ENCODE measurements around the gene ALDH9A1. TPM values are rescaled to one million over a fixed set of nuclear protein-coding genes. Genes with fewer than 3 reads are reported as not detected.

The ALDH9A1 gene
- total and polyA plus RNA-seq, 10 of the 15 experiments (the other 5 are each of a cell fraction or from before 2014, with no cell fraction given): 25.7 to 106 (median 36.3) TPM

DNA sequence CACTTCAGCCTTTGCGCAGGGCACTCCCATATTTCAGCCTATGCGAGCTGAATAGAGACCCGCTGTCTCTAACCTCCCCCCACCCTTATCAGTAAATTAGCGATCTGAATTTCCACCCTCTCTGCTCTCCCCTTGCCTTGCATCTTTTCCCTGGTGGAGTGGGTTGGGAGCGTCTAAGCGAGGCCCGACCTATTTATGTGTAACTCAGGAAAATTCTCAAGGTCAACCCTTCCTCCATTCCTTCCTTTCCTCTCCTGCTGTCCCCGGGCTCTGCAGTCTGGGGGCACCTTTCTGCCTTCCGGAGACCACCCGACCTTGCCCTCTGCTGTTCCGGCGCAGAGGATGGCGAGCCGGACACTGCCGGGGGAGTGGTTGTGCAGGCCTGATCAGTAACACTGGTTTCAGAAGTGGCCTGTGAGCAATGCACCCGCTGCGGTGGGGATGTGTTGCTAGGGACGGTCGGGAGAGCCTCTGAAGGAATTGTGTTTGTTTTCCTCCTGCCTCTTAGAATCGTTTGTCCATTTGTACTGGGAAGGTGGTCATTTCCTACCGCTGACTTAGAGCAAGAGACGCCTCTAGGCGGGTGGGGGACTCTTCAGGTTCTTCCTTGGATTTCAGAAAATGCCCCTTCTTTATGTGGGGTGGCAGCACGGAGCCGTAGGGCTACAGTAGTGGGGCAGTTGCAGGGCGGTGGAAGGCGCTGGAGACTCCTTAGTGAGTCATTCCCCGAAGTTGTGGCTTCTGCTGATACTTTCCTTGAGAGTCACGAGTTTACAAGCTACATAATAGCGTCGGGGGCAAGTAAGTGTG is 66.8 kb downstream of the ALDH9A1 start (continued):
- TF ChIP-seq, protein P1, sequence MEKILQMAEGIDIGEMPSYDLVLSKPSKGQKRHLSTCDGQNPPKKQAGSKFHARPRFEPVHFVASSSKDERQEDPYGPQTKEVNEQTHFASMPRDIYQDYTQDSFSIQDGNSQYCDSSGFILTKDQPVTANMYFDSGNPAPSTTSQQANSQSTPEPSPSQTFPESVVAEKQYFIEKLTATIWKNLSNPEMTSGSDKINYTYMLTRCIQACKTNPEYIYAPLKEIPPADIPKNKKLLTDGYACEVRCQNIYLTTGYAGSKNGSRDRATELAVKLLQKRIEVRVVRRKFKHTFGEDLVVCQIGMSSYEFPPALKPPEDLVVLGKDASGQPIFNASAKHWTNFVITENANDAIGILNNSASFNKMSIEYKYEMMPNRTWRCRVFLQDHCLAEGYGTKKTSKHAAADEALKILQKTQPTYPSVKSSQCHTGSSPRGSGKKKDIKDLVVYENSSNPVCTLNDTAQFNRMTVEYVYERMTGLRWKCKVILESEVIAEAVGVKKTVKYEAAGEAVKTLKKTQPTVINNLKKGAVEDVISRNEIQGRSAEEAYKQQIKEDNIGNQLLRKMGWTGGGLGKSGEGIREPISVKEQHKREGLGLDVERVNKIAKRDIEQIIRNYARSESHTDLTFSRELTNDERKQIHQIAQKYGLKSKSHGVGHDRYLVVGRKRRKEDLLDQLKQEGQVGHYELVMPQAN (conservative IDR thresholded peaks at IDR 0.05): no peak
- TF ChIP-seq, protein P2, sequence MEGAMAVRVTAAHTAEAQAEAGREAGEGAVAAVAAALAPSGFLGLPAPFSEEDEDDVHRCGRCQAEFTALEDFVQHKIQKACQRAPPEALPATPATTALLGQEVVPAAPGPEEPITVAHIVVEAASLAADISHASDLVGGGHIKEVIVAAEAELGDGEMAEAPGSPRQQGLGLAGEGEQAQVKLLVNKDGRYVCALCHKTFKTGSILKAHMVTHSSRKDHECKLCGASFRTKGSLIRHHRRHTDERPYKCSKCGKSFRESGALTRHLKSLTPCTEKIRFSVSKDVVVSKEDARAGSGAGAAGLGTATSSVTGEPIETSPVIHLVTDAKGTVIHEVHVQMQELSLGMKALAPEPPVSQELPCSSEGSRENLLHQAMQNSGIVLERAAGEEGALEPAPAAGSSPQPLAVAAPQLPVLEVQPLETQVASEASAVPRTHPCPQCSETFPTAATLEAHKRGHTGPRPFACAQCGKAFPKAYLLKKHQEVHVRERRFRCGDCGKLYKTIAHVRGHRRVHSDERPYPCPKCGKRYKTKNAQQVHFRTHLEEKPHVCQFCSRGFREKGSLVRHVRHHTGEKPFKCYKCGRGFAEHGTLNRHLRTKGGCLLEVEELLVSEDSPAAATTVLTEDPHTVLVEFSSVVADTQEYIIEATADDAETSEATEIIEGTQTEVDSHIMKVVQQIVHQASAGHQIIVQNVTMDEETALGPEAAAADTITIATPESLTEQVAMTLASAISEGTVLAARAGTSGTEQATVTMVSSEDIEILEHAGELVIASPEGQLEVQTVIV (IDR thresholded peaks at IDR 0.05; ENCODE audit: borderline replicate concordance, partially characterized antibody): no peak
- TF ChIP-seq RUNX3 (IDR thresholded peaks at IDR 0.05; ENCODE audit: low read length) (peak; percentile 69), SIN3A (IDR thresholded peaks at IDR 0.05; ENCODE audit: low read depth, low read length) (no peak), FOXM1 (IDR thresholded peaks at IDR 0.05; ENCODE audit: low read depth, low read length) (no peak), IKZF2 (IDR thresholded peaks at IDR 0.05) (peak; percentile 33 to 67; a peak in 3 of 4 replicates), MTA3 (IDR thresholded peaks at IDR 0.05; ENCODE audit: borderline replicate concordance, low read length) (no peak), RAD21 (IDR thresholded peaks at IDR 0.05; ENCODE audit: insufficient read depth, low read depth, low read length) (no peak), POU2F2 (IDR thresholded peaks at IDR 0.05; ENCODE audit: borderline replicate concordance, low read depth, low read length) (no peak), POLR2A (IDR thresholded peaks at IDR 0.05; ENCODE audit: low read depth, low read length) (no peak), ESRRA (IDR thresholded peaks at IDR 0.05; ENCODE audit: low read length) (no peak), NR2F1 (conservative IDR thresholded peaks at IDR 0.05) (no peak), TCF3 (IDR thresholded peaks at IDR 0.05; ENCODE audit: borderline replicate concordance, insufficient read depth, low read depth, low read length) (no peak), GABPA (IDR thresholded peaks at IDR 0.05; ENCODE audit: low read depth) (no peak), ZNF274 (IDR thresholded peaks at IDR 0.05; ENCODE audit: insufficient read depth, insufficient read length) (no peak), CBFB (IDR thresholded peaks at IDR 0.05; ENCODE audit: low read depth) (no peak), ZNF207 (IDR thresholded peaks at IDR 0.05; ENCODE audit: borderline replicate concordance) (no peak), NR2C2 (IDR thresholded peaks at IDR 0.05; ENCODE audit: borderline replicate concordance, control insufficient read depth, insufficient read length, low read depth) (no peak), JUNB (IDR thresholded peaks at IDR 0.05) (peak; percentile 55), CREM (IDR thresholded peaks at IDR 0.05; ENCODE audit: low read depth) (peak; percentile 8; the same call in 1 of the 2 replicates), SREBF2 (IDR thresholded peaks at IDR 0.05; ENCODE audit: low read length) (no peak)
- TF ChIP-seq, protein P3, sequence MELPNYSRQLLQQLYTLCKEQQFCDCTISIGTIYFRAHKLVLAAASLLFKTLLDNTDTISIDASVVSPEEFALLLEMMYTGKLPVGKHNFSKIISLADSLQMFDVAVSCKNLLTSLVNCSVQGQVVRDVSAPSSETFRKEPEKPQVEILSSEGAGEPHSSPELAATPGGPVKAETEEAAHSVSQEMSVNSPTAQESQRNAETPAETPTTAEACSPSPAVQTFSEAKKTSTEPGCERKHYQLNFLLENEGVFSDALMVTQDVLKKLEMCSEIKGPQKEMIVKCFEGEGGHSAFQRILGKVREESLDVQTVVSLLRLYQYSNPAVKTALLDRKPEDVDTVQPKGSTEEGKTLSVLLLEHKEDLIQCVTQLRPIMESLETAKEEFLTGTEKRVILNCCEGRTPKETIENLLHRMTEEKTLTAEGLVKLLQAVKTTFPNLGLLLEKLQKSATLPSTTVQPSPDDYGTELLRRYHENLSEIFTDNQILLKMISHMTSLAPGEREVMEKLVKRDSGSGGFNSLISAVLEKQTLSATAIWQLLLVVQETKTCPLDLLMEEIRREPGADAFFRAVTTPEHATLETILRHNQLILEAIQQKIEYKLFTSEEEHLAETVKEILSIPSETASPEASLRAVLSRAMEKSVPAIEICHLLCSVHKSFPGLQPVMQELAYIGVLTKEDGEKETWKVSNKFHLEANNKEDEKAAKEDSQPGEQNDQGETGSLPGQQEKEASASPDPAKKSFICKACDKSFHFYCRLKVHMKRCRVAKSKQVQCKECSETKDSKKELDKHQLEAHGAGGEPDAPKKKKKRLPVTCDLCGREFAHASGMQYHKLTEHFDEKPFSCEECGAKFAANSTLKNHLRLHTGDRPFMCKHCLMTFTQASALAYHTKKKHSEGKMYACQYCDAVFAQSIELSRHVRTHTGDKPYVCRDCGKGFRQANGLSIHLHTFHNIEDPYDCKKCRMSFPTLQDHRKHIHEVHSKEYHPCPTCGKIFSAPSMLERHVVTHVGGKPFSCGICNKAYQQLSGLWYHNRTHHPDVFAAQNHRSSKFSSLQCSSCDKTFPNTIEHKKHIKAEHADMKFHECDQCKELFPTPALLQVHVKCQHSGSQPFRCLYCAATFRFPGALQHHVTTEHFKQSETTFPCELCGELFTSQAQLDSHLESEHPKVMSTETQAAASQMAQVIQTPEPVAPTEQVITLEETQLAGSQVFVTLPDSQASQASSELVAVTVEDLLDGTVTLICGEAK (IDR thresholded peaks at IDR 0.05; ENCODE audit: borderline replicate concordance): no peak
- TF ChIP-seq, protein P4, sequence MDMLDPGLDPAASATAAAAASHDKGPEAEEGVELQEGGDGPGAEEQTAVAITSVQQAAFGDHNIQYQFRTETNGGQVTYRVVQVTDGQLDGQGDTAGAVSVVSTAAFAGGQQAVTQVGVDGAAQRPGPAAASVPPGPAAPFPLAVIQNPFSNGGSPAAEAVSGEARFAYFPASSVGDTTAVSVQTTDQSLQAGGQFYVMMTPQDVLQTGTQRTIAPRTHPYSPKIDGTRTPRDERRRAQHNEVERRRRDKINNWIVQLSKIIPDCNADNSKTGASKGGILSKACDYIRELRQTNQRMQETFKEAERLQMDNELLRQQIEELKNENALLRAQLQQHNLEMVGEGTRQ (IDR thresholded peaks at IDR 0.05; ENCODE audit: borderline replicate concordance, low read depth, low read length): no peak

All from GM12878 (cell line).